NCI-H1436 (cell line): ENCODE measurements around the gene PNLIPRP2.

Experiments used
- DNase-seq: peaks from one replicate; lab custom pipeline; 2025; lab: John Stamatoyannopoulos, UW

Gene PNLIPRP2

GRCh38 chr10:116683821-116684220 lies 63.1 kb downstream of the PNLIPRP2 start:
- no peak for DNase-seq

GRCh38 chr10:116684781-116685180 lies 64.0 kb downstream of the PNLIPRP2 start:
- DNase-seq = no peak

- DNase-seq = no peak
Observed at GRCh38 chr10:116685807-116686206, 65.1 kb downstream of the PNLIPRP2 start.

- DNase-seq = no peak
Observed at GRCh38 chr10:116686632-116687031, 65.9 kb downstream of the PNLIPRP2 start.

- DNase-seq = no peak
Observed at GRCh38 chr10:116687633-116688032, 66.9 kb downstream of the PNLIPRP2 start.

GRCh38 chr10:116688241-116688711 lies 67.5 kb downstream of the PNLIPRP2 start:
- DNase-seq = no peak

- no peak for DNase-seq
Observed at GRCh38 chr10:116688741-116689495, 68.2 kb downstream of the PNLIPRP2 start.

GRCh38 chr10:116689744-116690143 lies 69.0 kb downstream of the PNLIPRP2 start:
- DNase-seq = no peak

- DNase-seq = no peak
Observed at GRCh38 chr10:116690356-116691322, 69.9 kb downstream of the PNLIPRP2 start.

GRCh38 chr10:116691635-116692034 lies 70.9 kb downstream of the PNLIPRP2 start:
- no peak for DNase-seq

- DNase-seq = no peak
Observed at GRCh38 chr10:116692225-116692624, 71.5 kb downstream of the PNLIPRP2 start.

GRCh38 chr10:116694243-116694926 lies 73.6 kb downstream of the PNLIPRP2 start:
- no peak for DNase-seq
